GM19324 (cell line): ENCODE results near the gene SSC4D.
A peak's percentile ranks its signal among the peaks of the same experiment; 100 is the strongest.
"Not testable (repeated sequence)": the region's sequence is repeated elsewhere in the genome, so short reads cannot be mapped to it uniquely, and the experiment has no call there.

Experiments used
- ATAC-seq: cut with Tn5 transposase; IDR thresholded peaks from one replicate; pipeline ENCODE4 v1.9.1; 2021; ENCODE audit warnings: mild to moderate bottlenecking, moderate library complexity; ENCODE audit not compliant: unreplicated experiment, low FRiP score

The SSC4D gene

GRCh38 chr7:76387789-76388188, 21.7 kb downstream of the SSC4D start:
- not testable (repeated sequence) for ATAC-seq

- ATAC-seq, result no peak
Observed at GRCh38 chr7:76386691-76387260, 22.7 kb downstream of the SSC4D start.

GRCh38 chr7:76383089-76383944, 26.2 kb downstream of the SSC4D start:
- no peak for ATAC-seq

DNA sequence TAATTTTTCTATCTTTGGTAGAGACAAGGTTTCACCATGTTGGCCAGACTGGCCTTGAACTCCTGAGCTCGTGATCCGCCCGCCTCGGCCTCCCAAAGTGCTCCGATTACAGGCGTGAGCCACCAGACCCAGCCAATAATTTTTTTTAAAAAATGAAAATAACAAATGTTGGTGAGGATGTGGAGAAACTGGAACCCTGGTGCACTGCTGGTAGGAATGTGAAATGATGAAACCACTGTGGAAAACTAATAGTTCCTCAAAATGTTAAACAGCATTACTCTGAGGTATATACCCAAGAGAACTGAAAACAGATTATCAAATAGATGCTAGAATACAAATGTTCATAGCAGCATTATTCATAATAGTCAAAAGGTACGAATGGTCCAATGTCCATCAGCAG, 27.7 kb downstream of the SSC4D start:
- ATAC-seq, result no peak

DNA sequence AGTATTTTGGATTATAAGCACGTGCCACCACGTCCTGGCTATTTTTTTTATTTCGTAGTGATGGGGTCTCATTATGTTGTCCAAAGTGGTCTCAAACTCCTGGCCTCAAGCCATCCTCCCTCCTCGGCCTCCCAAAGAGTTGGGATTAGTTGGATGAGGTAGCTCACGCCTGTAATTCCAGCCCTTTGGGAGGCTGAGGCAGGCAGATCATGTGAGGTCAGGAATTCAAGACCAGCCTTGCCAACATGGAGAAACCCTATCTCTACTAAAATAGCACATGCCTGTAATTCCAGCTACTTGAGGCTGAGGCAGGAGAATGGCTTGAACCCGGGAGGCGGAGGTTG, 28.9 kb downstream of the SSC4D start:
- no peak for ATAC-seq

- no peak for ATAC-seq
Observed at GRCh38 chr7:76377186-76377918, 32.1 kb downstream of the SSC4D start.

DNA sequence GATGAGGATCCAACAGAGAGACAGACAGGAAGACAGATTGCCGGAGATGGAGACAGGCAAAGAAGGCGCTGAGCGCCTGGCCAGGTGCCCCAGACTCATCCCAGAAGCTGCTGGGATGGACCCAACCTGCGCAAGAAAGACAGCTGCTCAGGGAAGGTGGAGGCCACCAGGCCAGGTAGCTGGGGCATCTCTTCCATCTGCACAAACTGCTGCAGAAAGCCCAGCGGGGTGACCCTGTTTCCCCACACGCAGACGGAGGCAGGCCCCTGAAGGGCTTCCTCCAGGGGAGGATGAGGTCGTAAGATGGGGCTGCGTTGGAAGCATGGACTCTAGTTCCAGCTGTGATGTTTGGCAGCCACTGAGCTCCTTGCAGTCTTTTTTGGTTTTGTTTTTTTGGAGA, 34.2 kb downstream of the SSC4D start:
- ATAC-seq, result no peak

GRCh38 chr7:76372984-76373833, 36.3 kb downstream of the SSC4D start:
- no peak for ATAC-seq

DNA sequence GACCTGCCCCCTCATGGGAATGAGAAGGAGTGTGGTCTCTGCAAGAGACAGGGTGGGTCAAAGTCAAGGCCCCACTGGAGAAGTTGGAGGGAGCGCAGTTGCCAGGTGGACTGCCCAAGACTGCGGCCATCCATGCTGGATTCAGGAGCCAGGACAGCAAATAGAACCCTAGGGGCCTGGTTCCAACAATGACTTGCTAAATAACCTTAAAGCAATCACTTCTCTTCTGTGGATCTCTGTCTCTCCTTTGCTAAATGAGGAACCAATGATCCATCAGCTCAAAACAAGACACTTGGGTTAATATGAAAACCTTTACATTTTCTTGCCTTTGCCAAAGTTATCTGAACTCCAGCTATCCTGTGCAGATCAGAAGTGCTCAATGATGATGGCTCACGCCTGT, 38.1 kb downstream of the SSC4D start:
- no peak for ATAC-seq

DNA sequence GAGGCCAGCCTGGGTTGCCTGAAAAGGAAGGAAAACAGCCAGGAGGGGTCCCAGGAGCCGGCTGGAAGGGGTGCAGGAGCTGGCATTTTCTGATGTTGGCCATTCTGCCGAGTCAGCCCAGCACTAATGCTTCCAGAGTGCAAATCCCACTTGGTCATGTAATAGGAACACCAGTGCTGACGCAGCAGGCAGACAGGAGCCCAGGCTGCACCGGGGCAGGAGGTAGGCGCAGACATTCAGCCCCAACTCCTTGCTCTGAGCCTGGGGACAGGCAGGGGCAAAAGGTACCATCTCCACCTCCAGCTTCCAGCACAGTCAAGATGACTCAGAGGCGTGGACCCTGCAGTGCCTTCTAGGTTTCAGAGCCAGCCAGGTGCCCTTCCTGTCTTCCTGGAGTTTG, 40.5 kb downstream of the SSC4D start:
- ATAC-seq, result no peak

GRCh38 chr7:76368190-76368589, 41.3 kb downstream of the SSC4D start:
- no peak for ATAC-seq

GRCh38 chr7:76364198-76364584, 45.3 kb downstream of the SSC4D start:
- ATAC-seq, result no peak

DNA sequence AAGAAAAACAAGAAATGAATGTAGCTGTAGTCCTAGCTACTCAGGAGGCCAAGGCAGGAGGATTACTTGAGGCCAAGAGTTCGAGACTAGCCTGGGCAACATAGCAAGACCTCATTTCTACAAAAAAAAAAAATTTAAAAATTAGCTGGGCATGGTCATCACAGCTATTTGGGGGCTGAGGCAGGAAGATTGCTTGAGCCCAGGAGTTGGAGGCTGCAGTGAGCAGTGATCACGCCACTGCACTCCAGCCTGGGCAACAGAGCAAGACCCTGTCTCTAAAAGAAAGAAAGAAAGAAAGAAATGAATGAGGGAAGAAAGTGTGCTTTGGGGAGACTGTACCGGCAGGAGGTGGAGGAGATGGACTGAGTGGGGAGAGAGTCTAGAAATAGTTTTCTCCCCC, 45.7 kb downstream of the SSC4D start:
- ATAC-seq, result not testable (repeated sequence)

DNA sequence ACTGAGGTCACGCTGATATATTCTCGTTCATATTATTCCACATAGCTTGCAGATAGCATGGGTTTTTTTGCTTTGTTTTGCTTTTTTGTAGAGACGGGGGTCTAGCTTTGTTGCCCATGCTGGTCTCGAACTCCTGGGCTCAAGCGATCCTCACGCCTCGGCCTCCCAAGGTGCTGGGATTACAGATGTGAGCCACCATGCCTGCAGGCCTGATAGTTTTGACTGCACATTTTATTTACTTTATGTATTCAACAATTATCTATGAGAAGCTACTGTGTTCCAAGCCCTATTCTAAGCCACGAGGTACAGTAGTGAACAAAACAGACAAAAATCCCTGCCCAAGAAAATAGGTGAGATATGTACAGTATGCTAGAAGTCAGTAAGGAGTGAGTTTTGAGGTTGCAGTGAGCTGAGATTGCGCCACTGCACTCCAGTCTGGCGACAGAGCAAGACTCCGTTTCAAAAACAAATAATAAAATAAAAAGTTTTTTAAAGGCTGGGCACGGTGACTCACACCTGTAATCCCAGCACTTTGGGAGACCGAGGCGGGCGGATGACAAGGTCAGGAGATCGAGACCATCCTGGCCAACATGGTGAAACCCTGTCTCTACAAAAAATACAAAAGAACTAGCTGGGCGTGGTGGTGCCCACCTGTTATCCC, 49.4 kb downstream of the SSC4D start:
- ATAC-seq, result no peak

DNA sequence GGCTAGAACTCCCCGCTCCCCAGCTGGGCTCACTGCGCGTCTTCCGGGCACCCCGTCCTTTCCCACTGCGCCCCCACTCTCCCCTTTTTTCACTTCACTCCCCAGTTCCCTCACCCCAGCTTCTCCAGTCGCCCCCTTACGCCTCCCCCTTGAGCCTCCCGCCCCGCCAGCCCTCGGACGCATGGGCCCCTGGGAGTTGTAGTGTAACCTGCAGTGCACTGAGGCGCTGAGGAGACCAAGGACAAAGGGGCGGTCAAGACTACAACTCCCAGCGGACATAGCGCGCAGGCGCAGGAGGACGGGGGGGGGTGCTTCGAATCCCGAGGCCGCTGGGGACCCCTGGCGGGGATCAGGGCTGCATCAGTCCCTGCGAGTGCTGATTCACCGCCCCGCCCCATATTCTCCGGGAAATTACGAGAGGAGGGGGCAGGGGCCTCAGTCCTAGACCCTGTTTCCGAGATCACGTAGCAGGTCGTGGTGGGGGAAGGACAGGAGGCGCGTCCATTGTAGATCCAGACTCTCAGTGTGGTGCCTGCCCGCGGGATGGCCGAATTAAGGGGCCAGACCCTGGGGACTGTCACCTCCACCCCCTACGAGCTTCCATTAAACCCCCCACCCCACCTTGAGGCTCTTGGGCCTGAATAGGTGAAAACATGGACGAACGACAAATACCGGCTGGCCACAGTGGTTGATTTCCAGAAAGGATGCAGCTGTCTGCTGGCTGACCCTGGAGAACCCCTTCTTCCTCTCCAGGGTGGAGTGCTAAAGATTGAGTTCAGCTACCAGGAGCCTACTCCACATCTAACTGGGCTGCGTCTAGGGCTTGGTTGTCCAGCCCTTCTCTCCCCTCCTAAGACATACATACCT, 50.2 kb downstream of the SSC4D start:
- peak; percentile 93 for ATAC-seq

- peak; percentile 77 for ATAC-seq
Observed at GRCh38 chr7:76358481-76359110, 50.9 kb downstream of the SSC4D start, which contains the start of gene YWHAG. Gene YWHAG (minus strand): TSS chr7:76358991. CDS start chr7:76358808, 183 bp downstream.

- peak; percentile 24 for ATAC-seq
Observed at GRCh38 chr7:76358011-76358480, 51.5 kb downstream of the SSC4D start.

GRCh38 chr7:76357475-76358010, 52.0 kb downstream of the SSC4D start:
- no peak for ATAC-seq
